HL-60 (cell line): Measurements from ENCODE around the gene SUMO1.

ENCODE experiments used
- CTCF ChIP-seq: IDR thresholded peaks from one replicate; pipeline ENCODE4 v1.5.1; 2011; ENCODE audit warnings: low read length, control low read depth, inconsistent platforms; ENCODE audit not compliant: insufficient read depth
- GABPA ChIP-seq: IDR thresholded peaks from 2 replicates; pipeline ENCODE4 v1.6.1; 2012; ENCODE audit warnings: low read depth
- POLR2AphosphoS5 ChIP-seq: IDR thresholded peaks from 2 replicates; pipeline ENCODE4 v1.6.1; 2012; ENCODE audit warnings: low read depth
- REST ChIP-seq: IDR thresholded peaks from 2 replicates; pipeline ENCODE4 v1.6.1; 2012; ENCODE audit warnings: low read depth; ENCODE audit not compliant: insufficient replicate concordance

GRCh38 chr2:202203348-202203747, 35.0 kb downstream of the SUMO1 start:
- TF ChIP-seq CTCF (no peak), POLR2AphosphoS5 (no peak), REST (no peak), GABPA (no peak)
